ENCODE data around the gene WDR89.
"Not testable (repeated sequence)": the region's sequence is repeated elsewhere in the genome, so short reads cannot be mapped to it uniquely, and the experiment has no call there.

The WDR89 gene

GRCh38 chr14:63654346-63654745 is 12.7 kb upstream of the WDR89 start:
- no peak for DNase-seq (ENCODE audit: low read depth in 3 of 3)

DNA sequence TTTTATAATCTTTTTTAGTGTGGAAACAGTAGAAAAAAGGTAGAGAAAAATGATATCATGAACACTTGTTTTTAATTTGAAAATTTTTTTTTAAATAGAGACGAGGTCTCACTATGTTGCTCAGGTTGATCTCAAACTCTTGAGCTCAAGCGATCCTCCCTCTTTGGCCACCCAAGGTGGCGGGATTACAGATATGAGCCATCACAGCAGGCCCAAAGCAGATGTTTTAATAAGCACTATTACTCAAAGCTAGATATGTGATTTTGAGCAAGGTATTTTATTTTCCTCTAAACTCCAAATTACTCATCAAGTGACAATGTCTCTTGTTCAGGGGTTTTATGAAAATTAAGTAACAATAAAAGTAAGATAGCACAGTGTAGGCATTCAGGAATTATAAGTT is 10.7 kb upstream of the WDR89 start:
- no peak for DNase-seq (ENCODE audit: low read depth in 3 of 3)

- peak in 2 of 3 donors; percentile 26 to 35 for DNase-seq (ENCODE audit: low read depth in 3 of 3)
Measured at GRCh38 chr14:63650256-63650952, 8.7 kb upstream of the WDR89 start.

DNA sequence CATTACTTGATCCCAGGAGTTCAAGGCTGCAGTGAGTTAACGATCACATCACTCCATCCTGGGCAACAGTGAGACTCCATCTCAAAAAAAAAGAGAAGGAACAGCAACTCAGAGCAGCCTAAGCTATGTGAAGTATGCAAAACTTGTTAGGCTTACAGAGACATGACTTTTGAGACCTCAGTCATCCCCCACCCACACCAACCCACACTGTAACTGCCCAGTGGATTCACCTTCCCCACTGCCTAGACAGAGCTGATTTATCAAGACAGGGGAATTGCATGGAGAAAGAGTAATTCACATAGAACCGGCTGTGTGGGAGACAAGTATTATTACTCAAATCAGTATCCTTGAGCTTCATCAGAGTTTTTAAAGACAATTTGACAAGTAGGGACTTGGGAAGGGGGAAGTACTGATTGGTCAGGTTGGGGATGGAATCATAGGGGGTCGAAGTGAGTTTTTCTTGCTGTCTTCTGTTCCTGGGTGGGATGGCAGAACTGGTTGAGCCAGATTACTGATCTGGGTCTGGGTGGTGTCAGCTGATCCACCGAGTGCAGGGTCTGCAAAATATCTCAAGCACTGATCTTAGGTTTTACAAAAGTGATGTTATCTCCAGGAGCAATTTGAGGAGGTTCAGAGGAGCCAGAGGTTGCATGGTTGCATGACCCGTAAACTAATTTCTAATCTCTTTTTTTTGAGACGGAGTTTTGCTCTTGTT is 6.2 kb upstream of the WDR89 start:
- DNase-seq (ENCODE audit: low read depth in 3 of 3) = no peak

DNA sequence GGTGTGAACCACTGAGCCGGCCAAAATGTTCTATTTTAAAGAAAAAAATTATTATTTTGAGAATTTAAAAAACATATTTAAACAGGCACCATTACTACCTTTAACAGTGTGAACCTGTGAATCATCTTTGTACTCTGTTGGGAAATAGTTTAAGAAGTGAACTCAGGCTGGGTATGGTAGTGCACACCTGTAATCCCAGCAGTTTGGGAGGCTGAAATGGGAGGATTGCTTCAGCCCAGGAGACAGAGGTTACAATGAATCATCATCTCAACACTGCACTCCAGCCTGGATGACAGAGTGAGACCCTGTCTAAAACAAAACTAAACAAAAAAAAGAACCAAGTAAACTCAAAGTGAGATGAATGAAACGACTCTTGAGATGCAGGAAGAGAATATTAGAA is 3.1 kb upstream of the WDR89 start:
- no peak for DNase-seq (ENCODE audit: low read depth in 3 of 3)

DNA sequence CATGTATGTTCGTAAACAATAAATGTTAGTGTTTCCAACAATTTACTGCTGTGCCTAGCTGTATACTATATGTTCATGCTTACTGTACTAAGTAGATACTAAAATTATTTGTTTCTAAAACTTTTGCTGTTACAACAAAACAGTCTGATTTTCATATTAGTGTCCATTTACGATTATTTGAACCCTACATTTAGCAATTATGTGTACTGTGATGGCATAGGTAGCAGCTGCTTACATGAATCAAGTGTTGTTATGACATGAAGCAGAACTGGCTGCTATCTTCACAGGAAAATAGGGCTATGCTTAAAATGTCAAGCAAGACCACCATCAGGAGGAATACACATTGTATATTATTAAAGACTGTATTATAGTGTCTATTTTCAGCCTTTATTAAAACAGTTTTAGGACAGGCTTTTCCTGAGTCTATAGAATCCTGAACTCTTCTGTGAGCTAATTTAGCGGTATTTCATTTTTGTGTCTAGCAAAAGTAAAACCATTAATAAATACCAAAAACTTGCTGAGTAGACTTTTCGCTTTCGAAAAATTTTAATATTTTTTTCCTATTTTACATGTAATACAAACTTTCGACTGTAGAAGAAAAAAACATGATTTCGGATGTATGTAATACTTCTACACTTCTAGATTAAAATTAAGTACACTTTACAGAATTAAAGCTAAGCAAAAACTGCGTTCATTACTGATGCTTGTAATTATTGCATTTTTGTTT is 1.1 kb upstream of the WDR89 start:
- no peak for DNase-seq (ENCODE audit: low read depth in 3 of 3)

DNA sequence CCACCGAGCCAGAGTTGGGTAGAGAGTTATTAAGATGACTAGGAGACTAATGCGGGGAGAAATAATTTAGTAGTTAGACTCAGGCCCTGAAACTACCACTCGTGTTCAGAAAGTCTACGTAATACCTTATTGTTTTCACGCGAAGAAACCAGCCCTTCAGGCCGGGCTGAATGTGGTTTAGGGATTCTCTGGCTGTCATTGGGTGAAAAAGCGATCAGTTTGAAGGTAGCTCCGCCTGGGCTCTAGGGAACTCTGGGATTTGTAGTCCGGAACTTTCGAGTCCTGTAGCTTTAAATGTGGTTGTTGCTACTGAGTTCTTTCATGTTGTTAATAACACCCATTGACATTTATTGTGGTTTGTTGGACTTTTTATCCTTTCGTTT is 549 bp upstream of the WDR89 start:
- peak; percentile 59 to 73 (median 66) for DNase-seq (ENCODE audit: low read depth in 3 of 3)

GRCh38 chr14:63638493-63638892 is 3.2 kb downstream of the WDR89 start:
- DNase-seq (ENCODE audit: low read depth in 3 of 3) = no peak

DNA sequence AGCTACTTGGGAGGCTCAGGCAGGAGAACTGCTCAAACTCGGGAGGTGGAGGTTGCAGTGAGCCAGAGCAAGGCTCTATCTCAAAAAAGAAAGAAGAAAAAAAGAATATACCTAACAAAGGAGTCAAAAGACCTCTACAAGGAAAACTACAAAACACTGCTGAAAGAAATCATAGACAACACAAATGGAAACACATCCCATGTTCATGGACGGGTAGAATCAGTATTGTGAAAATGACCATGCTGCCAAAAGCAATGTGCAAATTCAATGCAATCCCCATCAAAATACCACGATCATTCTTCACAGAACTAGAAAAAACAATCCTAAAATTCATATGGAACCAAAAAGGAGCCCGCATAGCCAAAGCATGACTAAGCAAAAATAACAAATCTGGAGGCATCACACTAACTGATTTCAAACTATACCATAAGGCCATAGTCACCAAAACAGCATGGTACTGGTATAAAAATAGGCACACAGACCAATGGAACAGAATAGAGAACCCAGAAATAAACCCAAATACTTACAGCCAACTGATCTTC is 5.5 kb downstream of the WDR89 start:
- DNase-seq (ENCODE audit: low read depth in 3 of 3) = not testable (repeated sequence)

DNA sequence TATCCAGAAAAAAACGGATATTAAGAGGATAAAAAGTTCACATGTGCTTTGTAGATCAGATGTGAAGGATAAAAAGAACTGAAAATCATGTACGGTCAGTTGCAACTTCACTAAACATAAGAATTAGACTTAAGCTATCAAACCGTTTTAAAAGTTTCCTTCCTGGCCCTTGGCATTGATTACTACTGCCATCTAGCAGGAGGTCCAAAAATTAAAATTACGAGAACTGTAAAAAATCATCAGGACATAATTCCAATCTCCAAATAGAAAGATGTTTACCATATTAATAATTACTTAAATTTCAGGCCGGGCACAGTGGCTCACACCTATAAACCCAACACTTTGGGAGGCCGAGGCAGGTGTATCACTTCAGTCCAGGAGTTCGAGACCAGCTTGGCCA is 7.9 kb downstream of the WDR89 start:
- no peak for DNase-seq (ENCODE audit: low read depth in 3 of 3)

DNA sequence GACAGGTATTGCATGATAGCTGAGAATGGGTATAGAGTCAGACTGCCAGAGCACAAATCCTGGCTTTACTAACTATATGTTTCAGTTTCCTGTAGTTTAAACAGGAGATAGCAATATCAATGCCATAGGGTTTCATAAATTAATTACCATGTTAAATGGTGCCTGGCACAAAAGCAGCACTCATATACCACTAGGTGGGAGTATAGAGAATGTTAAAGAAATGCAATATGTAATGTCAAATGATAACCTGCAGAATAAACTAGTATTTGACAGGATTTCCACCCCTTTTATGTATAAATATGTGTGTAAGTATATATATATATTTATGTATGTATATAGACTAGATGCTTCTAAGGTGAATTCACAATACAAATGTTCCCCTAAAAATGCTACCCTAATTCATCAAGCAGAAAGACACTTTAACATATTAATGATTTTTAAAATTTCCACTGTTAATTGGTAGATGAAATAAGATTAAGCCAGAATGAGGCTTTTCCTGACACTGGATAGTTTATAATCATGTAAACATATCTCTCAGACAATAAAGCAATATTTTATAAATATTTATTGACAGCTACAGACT is 8.6 kb downstream of the WDR89 start:
- no peak for DNase-seq (ENCODE audit: low read depth in 3 of 3)

- DNase-seq (ENCODE audit: low read depth in 3 of 3) = no peak
Measured at GRCh38 chr14:63624701-63625100, 17.0 kb downstream of the WDR89 start.

- no peak for DNase-seq (ENCODE audit: low read depth in 3 of 3)
Measured at GRCh38 chr14:63624203-63624602, 17.5 kb downstream of the WDR89 start.

DNA sequence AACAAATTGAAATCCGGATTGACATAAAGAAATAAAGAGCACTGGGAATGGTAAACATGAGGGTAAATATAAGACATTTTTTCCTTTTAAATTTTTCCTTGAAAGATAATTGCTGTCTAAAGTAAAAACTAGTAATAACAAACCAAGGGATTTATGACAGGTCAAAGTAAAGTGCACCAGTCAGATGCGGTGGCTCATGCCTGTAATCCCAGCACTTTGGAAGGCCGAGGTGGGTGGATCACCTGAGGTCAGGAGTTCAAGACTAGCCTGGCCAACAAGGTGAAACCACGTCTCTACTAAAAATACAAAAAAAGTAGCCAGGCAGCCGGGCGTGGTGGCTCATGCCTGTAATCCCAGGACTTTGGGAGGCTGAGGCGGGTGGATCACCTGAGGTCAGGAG is 19.7 kb downstream of the WDR89 start:
- DNase-seq (ENCODE audit: low read depth in 3 of 3) = not testable (repeated sequence)

DNA sequence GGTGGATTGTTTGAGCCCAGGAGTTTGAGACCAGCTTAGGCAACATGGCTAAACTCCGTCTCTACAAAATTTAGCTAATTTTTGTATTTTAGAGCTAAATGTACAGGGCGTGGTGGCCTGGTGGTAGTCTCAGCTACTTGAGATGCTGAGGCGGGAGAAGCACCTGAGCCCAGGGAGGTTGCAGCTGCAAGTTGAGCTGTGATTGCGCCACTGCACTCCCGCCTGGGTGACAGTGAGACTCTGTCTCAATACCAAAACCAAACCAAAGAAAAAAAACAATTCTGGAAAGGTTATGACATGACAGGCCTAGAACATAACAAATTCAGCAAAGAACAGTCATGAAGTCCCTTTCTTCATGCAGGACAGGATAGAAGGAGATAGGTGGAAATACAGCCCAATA is 25.7 kb downstream of the WDR89 start:
- no peak for DNase-seq (ENCODE audit: low read depth in 3 of 3)

GRCh38 chr14:63614679-63615363 is 26.9 kb downstream of the WDR89 start:
- DNase-seq (ENCODE audit: low read depth in 3 of 3) = no peak

GRCh38 chr14:63611078-63611477 is 30.6 kb downstream of the WDR89 start:
- no peak for DNase-seq (ENCODE audit: low read depth in 3 of 3)

DNA sequence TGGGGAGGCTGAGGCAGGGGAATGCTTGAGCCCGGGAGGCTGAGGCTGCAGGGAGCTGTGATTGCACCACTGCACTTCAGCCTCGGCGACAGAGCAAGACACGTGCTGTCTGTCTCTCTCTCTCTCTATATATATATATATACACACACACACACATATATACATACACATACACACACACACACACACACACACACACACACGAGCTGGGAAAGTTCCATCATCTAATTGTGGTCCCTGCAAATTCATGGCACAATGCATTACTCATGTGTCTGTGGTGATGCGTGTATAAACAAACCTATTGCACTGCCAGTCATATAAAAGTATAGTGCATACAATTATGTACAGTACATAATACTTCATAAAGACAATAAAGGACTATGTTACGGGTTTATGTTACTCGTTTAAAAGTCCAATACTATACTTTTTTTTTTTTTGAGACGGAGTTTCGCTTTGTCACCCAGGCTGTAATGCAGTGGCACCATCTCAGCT is 36.6 kb downstream of the WDR89 start:
- DNase-seq (ENCODE audit: low read depth in 3 of 3) = no peak

- no peak for DNase-seq (ENCODE audit: low read depth in 3 of 3)
Measured at GRCh38 chr14:63604626-63605025, 37.0 kb downstream of the WDR89 start.

- no peak for DNase-seq (ENCODE audit: low read depth in 3 of 3)
Measured at GRCh38 chr14:63603749-63604277, 37.9 kb downstream of the WDR89 start.

DNA sequence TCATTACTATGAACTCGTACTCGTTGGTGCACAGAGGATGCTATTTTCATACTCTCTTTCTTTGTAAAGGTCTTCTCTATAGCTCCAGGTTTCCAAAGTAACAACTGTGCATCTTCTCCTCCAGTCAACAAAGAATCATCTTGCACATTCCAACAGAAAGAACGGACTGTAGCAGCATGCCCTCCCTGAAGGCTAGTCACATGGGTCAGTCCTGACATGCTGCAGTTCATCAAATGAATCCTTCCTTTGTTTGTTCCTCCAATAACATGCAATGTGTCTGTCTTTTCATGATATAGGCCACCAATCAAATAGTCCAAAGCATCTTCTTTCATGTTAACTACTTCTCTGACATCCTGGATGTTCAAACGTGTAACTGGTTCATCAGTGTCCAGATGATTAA is 42.9 kb downstream of the WDR89 start:
- no peak for DNase-seq (ENCODE audit: low read depth in 3 of 3)
